HPDE6-E6E7 (cell line): ENCODE measurements around the gene SLX4.

ENCODE experiments used
- DNase-seq: peaks from one replicate; pipeline ENCODE4 v3.0.0; 2011; ENCODE audit warnings: missing footprints; ENCODE audit errors: extremely low spot score

Gene SLX4

GRCh38 chr16:3550851-3551847 lies 60.3 kb downstream of the SLX4 start:
- no peak for DNase-seq

GRCh38 chr16:3549906-3550305 lies 61.5 kb downstream of the SLX4 start:
- no peak for DNase-seq

GRCh38 chr16:3548859-3549258 lies 62.5 kb downstream of the SLX4 start:
- no peak for DNase-seq

- DNase-seq = no peak
These were observed 63.0 kb downstream of the SLX4 start for GRCh38 chr16:3548445-3548844.

- DNase-seq = no peak
These were observed 64.3 kb downstream of the SLX4 start for GRCh38 chr16:3546986-3547682.

- no peak for DNase-seq
These were observed 68.6 kb downstream of the SLX4 start for GRCh38 chr16:3542601-3543373.

GRCh38 chr16:3541527-3542155 lies 69.8 kb downstream of the SLX4 start:
- no peak for DNase-seq

GRCh38 chr16:3538222-3538621 lies 73.2 kb downstream of the SLX4 start:
- no peak for DNase-seq

- DNase-seq = no peak
These were observed 74.6 kb downstream of the SLX4 start for GRCh38 chr16:3536851-3537250.

- DNase-seq = no peak
These were observed 75.1 kb downstream of the SLX4 start for GRCh38 chr16:3536271-3536731.

- DNase-seq = no peak
These were observed 77.3 kb downstream of the SLX4 start for GRCh38 chr16:3534126-3534525.

- DNase-seq = no peak
These were observed 78.7 kb downstream of the SLX4 start for GRCh38 chr16:3532741-3533140.
